GM13977 (cell line): ENCODE data around the gene TSC22D2.
A peak's percentile ranks its signal among the peaks of the same experiment; 100 is the strongest.

ENCODE experiments used
- DNase-seq: peaks from one replicate; pipeline ENCODE4 v3.0.0; 2012; ENCODE audit warnings: low spot score
- CTCF ChIP-seq: IDR thresholded peaks from 2 replicates; pipeline ENCODE4 v1.5.1; 2012; ENCODE audit warnings: mild to moderate bottlenecking, control low read depth; ENCODE audit not compliant: insufficient read depth; ENCODE audit errors: extremely low read depth, missing control alignments
- in situ Hi-C: fragments of 300-500 bp; cut with MboI; formaldehyde crosslinking; loops from one replicate; pipeline ENCODE4 v1.12.0; 2022; ENCODE audit warnings: low sequenced_read_pairs, low pct_unique_long_range_greater_than_20kb, mixed read lengths, inconsistent platforms; ENCODE audit not compliant: unreplicated experiment

TSC22D2 gene

GRCh38 chr3:150367757-150368156, 40.3 kb upstream of the TSC22D2 start:
- no peak for DNase-seq
- in situ Hi-C loops = no loop called here
- no peak for TF ChIP-seq CTCF

- in situ Hi-C loops = no loop called here
- DNase-seq = no peak
Measured at GRCh38 chr3:150370122-150370602, 37.9 kb upstream of the TSC22D2 start.

DNA sequence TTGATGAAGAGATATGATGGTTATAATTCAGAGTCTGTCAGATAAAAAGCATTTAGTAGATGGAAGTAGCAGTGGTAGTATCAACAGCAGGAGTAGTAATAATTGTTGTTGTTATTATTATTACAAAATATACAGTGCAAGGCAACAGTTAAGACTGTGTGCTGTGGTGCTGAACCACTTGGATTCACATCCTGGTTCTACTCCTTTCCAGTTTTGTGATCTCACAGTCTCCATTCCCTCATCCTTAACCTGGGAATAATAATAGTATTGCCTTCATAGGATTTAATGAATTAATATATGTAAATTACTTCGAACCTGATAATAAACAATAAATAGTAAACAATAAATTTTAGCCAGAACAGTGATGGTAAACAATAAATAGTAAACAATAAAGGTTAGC, 37.1 kb upstream of the TSC22D2 start:
- no peak for DNase-seq
- in situ Hi-C loops = no loop called here
- no peak for TF ChIP-seq CTCF

More at GRCh38 chr3:150370122-150370602, 37.9 kb upstream of the TSC22D2 start:
- TF ChIP-seq CTCF = no peak

GRCh38 chr3:150371741-150372254, 36.3 kb upstream of the TSC22D2 start:
- in situ Hi-C loops = no loop called here
- TF ChIP-seq CTCF = no peak
- no peak for DNase-seq

- peak; percentile 22 for DNase-seq
- TF ChIP-seq CTCF = no peak
- in situ Hi-C loops = no loop called here
Measured at GRCh38 chr3:150372320-150372719, 35.8 kb upstream of the TSC22D2 start.

- in situ Hi-C loops = no loop called here
- TF ChIP-seq CTCF = no peak
- peak; percentile 29 for DNase-seq
Measured at GRCh38 chr3:150372722-150373121, 35.4 kb upstream of the TSC22D2 start.
